Muscle of back (tissue), 13 donors: ENCODE measurements around the gene KATNA1. TPM values are rescaled to one million over a fixed set of nuclear protein-coding genes. Genes with fewer than 3 reads are reported as not detected.
"Not testable (repeated sequence)": the region's sequence is repeated elsewhere in the genome, so short reads cannot be mapped to it uniquely, and the experiment has no call there.

ENCODE experiments used
- DNase-seq, 3 donors: peaks; one replicate each; pipeline versions ENCODE4 v3.0.0 to v3.0.0-alpha.2; 2013
- long read RNA-seq, 9 donors: transcript quantifications; one replicate each; lab custom pipeline, GENCODE V29; 2026
- polyA plus RNA-seq, 10 donors: library from polyadenylated mRNA; unstranded; fragments of 120-200 nt; gene quantifications; one replicate each; pipeline ENCODE4 v1.2.1, GENCODE V29; 2013; ENCODE audit not compliant: insufficient read length in 10 of 10

KATNA1 gene
- 10 to 100 TPM; 17.0 to 25.7 (median 21.2) TPM for polyA plus RNA-seq
- long read RNA-seq, donor 1, transcript KATNA1-203 (11 exons, 1,984 nt) = major isoform, 6 of 12 reads
- long read RNA-seq, donor 1, transcript KATNA1-202 (10 exons, 1,684 nt) = major isoform, 6 of 12 reads
- long read RNA-seq, donor 1, partial matches to known transcripts = 0 of 12 reads
- long read RNA-seq, donor 1, other reads (novel, unspliced or antisense) = 0 of 12 reads
- long read RNA-seq, donor 2, partial matches to known transcripts = 0 of 7 reads
- long read RNA-seq, donor 2, other reads (novel, unspliced or antisense) = 0 of 7 reads
- long read RNA-seq, donor 3 = 0 reads
- long read RNA-seq, donor 4, transcript KATNA1-202 (10 exons, 1,684 nt) = major isoform, 5 of 8 reads
- long read RNA-seq, donor 4, partial matches to known transcripts = 0 of 8 reads
- long read RNA-seq, donor 4, other reads (novel, unspliced or antisense) = 0 of 8 reads
- long read RNA-seq, donor 5, transcript KATNA1-203 (11 exons, 1,984 nt) = major isoform, 8 of 22 reads
- long read RNA-seq, donor 5, partial matches to known transcripts = 12 of 22 reads
- long read RNA-seq, donor 5, other reads (novel, unspliced or antisense) = 0 of 22 reads
- long read RNA-seq, donor 6, transcript KATNA1-202 (10 exons, 1,684 nt) = major isoform, 5 of 10 reads
- long read RNA-seq, donor 6, transcript KATNA1-203 (11 exons, 1,984 nt) = major isoform, 5 of 10 reads
- long read RNA-seq, donor 6, partial matches to known transcripts = 0 of 10 reads
- long read RNA-seq, donor 6, other reads (novel, unspliced or antisense) = 0 of 10 reads
- long read RNA-seq, donor 7, partial matches to known transcripts = 0 of 6 reads
- long read RNA-seq, donor 7, other reads (novel, unspliced or antisense) = 0 of 6 reads
- long read RNA-seq, donor 8, partial matches to known transcripts = 0 of 6 reads
- long read RNA-seq, donor 8, other reads (novel, unspliced or antisense) = 0 of 6 reads
- long read RNA-seq, donor 9 = 0 reads

GRCh38 chr6:149648148-149649145 lies at the start of gene KATNA1:
KATNA1 (minus strand) TSS chr6:149648714; CDS start chr6:149638547, 10,167 bp downstream.
- peak; percentile 74 to 94 (median 86) for DNase-seq

GRCh38 chr6:149698175-149698574 lies 49.7 kb upstream of the KATNA1 start:
- DNase-seq = no peak

- DNase-seq = no peak
These were observed 48.4 kb upstream of the KATNA1 start for GRCh38 chr6:149696901-149697300.

- no peak for DNase-seq
These were observed 46.4 kb upstream of the KATNA1 start for GRCh38 chr6:149694921-149695320.

- no peak for DNase-seq
These were observed 42.7 kb upstream of the KATNA1 start for GRCh38 chr6:149691201-149691600.

GRCh38 chr6:149686230-149686629 lies 37.7 kb upstream of the KATNA1 start:
- DNase-seq = no peak

- no peak for DNase-seq
These were observed 34.8 kb upstream of the KATNA1 start for GRCh38 chr6:149683256-149683859.

- not testable (repeated sequence) for DNase-seq
These were observed 33.3 kb upstream of the KATNA1 start for GRCh38 chr6:149681845-149682244.

- DNase-seq = no peak
These were observed 32.7 kb upstream of the KATNA1 start for GRCh38 chr6:149681209-149681608.

GRCh38 chr6:149680503-149680902 lies 32.0 kb upstream of the KATNA1 start:
- no peak for DNase-seq

- not testable (repeated sequence) for DNase-seq
These were observed 23.8 kb upstream of the KATNA1 start for GRCh38 chr6:149672265-149672664.

- DNase-seq = no peak
These were observed 11.5 kb upstream of the KATNA1 start for GRCh38 chr6:149660028-149660427.

GRCh38 chr6:149657441-149657840 lies 8.9 kb upstream of the KATNA1 start:
- no peak for DNase-seq

- no peak for DNase-seq
These were observed 2.5 kb upstream of the KATNA1 start for GRCh38 chr6:149651056-149651455.

GRCh38 chr6:149646599-149646998 lies 1.9 kb downstream of the KATNA1 start:
- DNase-seq = no peak

- DNase-seq = no peak
These were observed 5.5 kb downstream of the KATNA1 start for GRCh38 chr6:149642829-149643580.

GRCh38 chr6:149636124-149636523 lies 12.4 kb downstream of the KATNA1 start:
- DNase-seq = no peak

- DNase-seq = no peak
These were observed 14.2 kb downstream of the KATNA1 start for GRCh38 chr6:149634315-149634714.

- DNase-seq = peak in 1 of 3 donors; percentile 2
These were observed 19.5 kb downstream of the KATNA1 start for GRCh38 chr6:149628875-149629510.
